Naive B cell (primary cell): ENCODE measurements around the gene SP6. TPM values are rescaled to one million over a fixed set of nuclear protein-coding genes. Genes with fewer than 3 reads are reported as not detected.

Source experiments
- ATAC-seq, 2 donors: fragments of 150-1000 bp; cut with Tn5 transposase; 2 replicates each; pipeline ENCODE4 v1.10.0; 2021; ENCODE audit warnings: low read depth in 2 of 2, mild to moderate bottlenecking in 2 of 2, moderate library complexity in 2 of 2
- DNase-seq: peaks from one replicate; pipeline ENCODE4 v3.0.0; 2022
- H3K27ac Mint-ChIP-seq, 6 donors: one replicate each; pipeline ENCODE4 v1.8.0; 2020 to 2022; ENCODE audit warnings: mild to moderate bottlenecking in 6 of 6, mixed read lengths in 6 of 6, moderate library complexity in 5 of 6, inconsistent platforms in 2 of 6
- H3K27me3 Mint-ChIP-seq, 3 donors: one replicate each; pipeline ENCODE4 v1.8.0; 2021 to 2022; ENCODE audit warnings: mixed read lengths in 3 of 3, mild to moderate bottlenecking in 1 of 3
- H3K36me3 Mint-ChIP-seq, 2 donors: one replicate each; pipeline ENCODE4 v1.8.0; 2020 to 2022; ENCODE audit warnings: mixed read lengths in 2 of 2, inconsistent platforms in 1 of 2, mild to moderate bottlenecking in 1 of 2
- H3K4me1 Mint-ChIP-seq, 3 donors: one replicate each; pipeline ENCODE4 v1.8.0; 2020 to 2022; ENCODE audit warnings: mixed read lengths in 3 of 3, inconsistent platforms in 1 of 3, mild to moderate bottlenecking in 1 of 3, moderate library complexity in 1 of 3
- H3K4me3 Mint-ChIP-seq, 8 donors: one replicate each; pipeline ENCODE4 v1.8.0; 2020 to 2022; ENCODE audit warnings: mild to moderate bottlenecking in 8 of 8, mixed read lengths in 8 of 8, moderate library complexity in 8 of 8, inconsistent platforms in 2 of 8
- H3K9me3 Mint-ChIP-seq, 7 donors: one replicate each; pipeline ENCODE4 v1.8.0; 2020 to 2022; ENCODE audit warnings: mixed read lengths in 7 of 7, mild to moderate bottlenecking in 5 of 7, inconsistent platforms in 2 of 7, moderate library complexity in 1 of 7
- polyA plus RNA-seq, 6 donors: library from polyadenylated mRNA; unstranded; fragments of 300-500 nt; fragmentation: Illumina TruSeq; gene quantifications; one replicate each; pipeline ENCODE4 v1.2.3, GENCODE V29; 2021; ENCODE audit warnings: low read depth in 6 of 6

The SP6 gene
- polyA plus RNA-seq, 6 donors from 2014 or later: 0.12 TPM; not detected in 5

GRCh38 chr17:47844814-47845715 is 5.9 kb downstream of the SP6 start:
- Mint-ChIP-seq H3K4me3 (peak overlapping the region in 1 of 8 donors; percentile 5), H3K4me1 (peaks cover 20 to 32% (median 25%) of the 10 kb centered on the region in 3 donors), H3K27me3 (peaks cover 43 to 63% (median 58%) of the 10 kb centered on the region in 3 donors), H3K36me3 (no peaks in the 10 kb centered on the region), H3K9me3 (no peaks in the 10 kb centered on the region), H3K27ac (no peak overlapping the region)
- no peak for DNase-seq
- ATAC-seq: no peak

GRCh38 chr17:47844227-47844626 is 6.7 kb downstream of the SP6 start:
- H3K27me3 Mint-ChIP-seq: peaks cover 38 to 55% (median 49%) of the 10 kb centered on the region in 3 donors
- H3K27ac Mint-ChIP-seq: no peak overlapping the region
- H3K4me1 Mint-ChIP-seq: peaks cover 23 to 36% (median 32%) of the 10 kb centered on the region in 3 donors
- no peaks in the 10 kb centered on the region for H3K36me3 Mint-ChIP-seq
- no peak overlapping the region for H3K4me3 Mint-ChIP-seq
- no peaks in the 10 kb centered on the region for H3K9me3 Mint-ChIP-seq
- DNase-seq (no peak), ATAC-seq (no peak)

GRCh38 chr17:47843391-47843730 is 7.6 kb downstream of the SP6 start:
- Mint-ChIP-seq H3K4me1 (peaks cover 23 to 36% (median 30%) of the 10 kb centered on the region in 3 donors), H3K27ac (no peak overlapping the region), H3K36me3 (no peaks in the 10 kb centered on the region), H3K4me3 (peak overlapping the region in 1 of 8 donors; percentile 95), H3K9me3 (no peaks in the 10 kb centered on the region), H3K27me3 (peaks cover 30 to 46% (median 40%) of the 10 kb centered on the region in 3 donors)
- DNase-seq: no peak
- no peak for ATAC-seq

GRCh38 chr17:47841488-47842291 is 9.3 kb downstream of the SP6 start:
- peak overlapping the region; percentile 93 to 100 (median 96) for H3K4me3 Mint-ChIP-seq
- ATAC-seq (no peak), DNase-seq (no peak)
- no peaks in the 10 kb centered on the region for H3K9me3 Mint-ChIP-seq
- H3K36me3 Mint-ChIP-seq: no peaks in the 10 kb centered on the region
- H3K27me3 Mint-ChIP-seq: peaks cover 29 to 30% (median 30%) of the 10 kb centered on the region in 3 donors
- peaks cover 17 to 26% (median 25%) of the 10 kb centered on the region in 3 donors for H3K4me1 Mint-ChIP-seq
- H3K27ac Mint-ChIP-seq: peak overlapping the region in 5 of 6 donors; percentile 39 to 88 (median 76)

- no peaks in the 10 kb centered on the region for H3K36me3 Mint-ChIP-seq
- H3K9me3 Mint-ChIP-seq: no peaks in the 10 kb centered on the region
These were observed 10.0 kb downstream of the SP6 start, which contains the start of gene SCRN2 for GRCh38 chr17:47840742-47841487. SCRN2 (minus strand) TSS chr17:47841273; CDS start chr17:47840843, 430 bp downstream.

GRCh38 chr17:47840001-47840741 is 10.8 kb downstream of the SP6 start:
- Mint-ChIP-seq H3K27ac (peak overlapping the region in 1 of 6 donors; percentile 88), H3K27me3 (peaks cover 14 to 15% (median 14%) of the 10 kb centered on the region in 3 donors), H3K9me3 (no peaks in the 10 kb centered on the region), H3K4me3 (peak overlapping the region; percentile 93 to 100 (median 96)), H3K36me3 (no peaks in the 10 kb centered on the region), H3K4me1 (peaks cover 23 to 25% (median 25%) of the 10 kb centered on the region in 3 donors)
- ATAC-seq (no peak), DNase-seq (no peak)

More at GRCh38 chr17:47840742-47841487, 10.0 kb downstream of the SP6 start, which contains the start of gene SCRN2:
- H3K4me3 Mint-ChIP-seq: peak within 1 kb of the TSS; percentile 93 to 100 (median 96)
- peaks cover 22% of the 10 kb centered on the region in 3 donors for H3K27me3 Mint-ChIP-seq
- ATAC-seq (peak; percentile 87 to 89), DNase-seq (peak; percentile 84)
- peak within 1 kb of the TSS; percentile 39 to 88 (median 80) for H3K27ac Mint-ChIP-seq
- H3K4me1 Mint-ChIP-seq: peaks cover 18 to 25% (median 25%) of the 10 kb centered on the region in 3 donors

- DNase-seq (no peak), ATAC-seq (no peak)
- Mint-ChIP-seq H3K27ac (no peak overlapping the region), H3K9me3 (no peaks in the 10 kb centered on the region), H3K36me3 (no peaks in the 10 kb centered on the region), H3K27me3 (peaks cover 3 to 5% (median 3%) of the 10 kb centered on the region in 3 donors), H3K4me3 (peak overlapping the region in 4 of 8 donors; percentile 42 to 96 (median 81)), H3K4me1 (peaks cover 25 to 31% (median 27%) of the 10 kb centered on the region in 3 donors)
These were observed 11.9 kb downstream of the SP6 start for GRCh38 chr17:47839071-47839470.

- Mint-ChIP-seq H3K36me3 (no peaks in the 10 kb centered on the region), H3K4me3 (peak overlapping the region in 2 of 8 donors; percentile 67 to 95), H3K27me3 (peaks cover 0 to 5% (median 0%) of the 10 kb centered on the region in 3 donors), H3K4me1 (peaks cover 25 to 31% (median 27%) of the 10 kb centered on the region in 3 donors), H3K27ac (no peak overlapping the region), H3K9me3 (no peaks in the 10 kb centered on the region)
- ATAC-seq (no peak), DNase-seq (no peak)
These were observed 12.3 kb downstream of the SP6 start for GRCh38 chr17:47838636-47839035.

GRCh38 chr17:47837401-47838039 is 13.4 kb downstream of the SP6 start:
- Mint-ChIP-seq H3K4me3 (peak overlapping the region in 1 of 8 donors; percentile 35), H3K27me3 (no peaks in the 10 kb centered on the region), H3K9me3 (no peaks in the 10 kb centered on the region), H3K4me1 (peaks cover 20 to 31% (median 22%) of the 10 kb centered on the region in 3 donors), H3K36me3 (no peaks in the 10 kb centered on the region), H3K27ac (peak overlapping the region in 1 of 6 donors; percentile 44)
- DNase-seq: no peak
- no peak for ATAC-seq

GRCh38 chr17:47836601-47837000 is 14.4 kb downstream of the SP6 start:
- peaks cover 28 to 39% (median 28%) of the 10 kb centered on the region in 3 donors for H3K4me1 Mint-ChIP-seq
- H3K36me3 Mint-ChIP-seq: no peaks in the 10 kb centered on the region
- no peak overlapping the region for H3K4me3 Mint-ChIP-seq

GRCh38 chr17:47834756-47835155 is 16.2 kb downstream of the SP6 start:
- H3K36me3 Mint-ChIP-seq: no peaks in the 10 kb centered on the region
- ATAC-seq: no peak
- DNase-seq: no peak
- H3K27ac Mint-ChIP-seq: peak overlapping the region in 2 of 6 donors; percentile 53 to 84
- peaks cover 19 to 36% (median 32%) of the 10 kb centered on the region in 3 donors for H3K4me1 Mint-ChIP-seq
- H3K9me3 Mint-ChIP-seq: no peaks in the 10 kb centered on the region
- H3K27me3 Mint-ChIP-seq: no peaks in the 10 kb centered on the region
- peak overlapping the region in 2 of 8 donors; percentile 55 to 70 for H3K4me3 Mint-ChIP-seq

More at GRCh38 chr17:47836601-47837000, 14.4 kb downstream of the SP6 start:
- ATAC-seq (no peak), DNase-seq (no peak)
- Mint-ChIP-seq H3K27me3 (no peaks in the 10 kb centered on the region), H3K27ac (no peak overlapping the region), H3K9me3 (no peaks in the 10 kb centered on the region)

GRCh38 chr17:47831934-47832327 is 19.0 kb downstream of the SP6 start:
- ATAC-seq (peak; percentile 4 to 16), DNase-seq (peak; percentile 8)
- Mint-ChIP-seq H3K36me3 (peaks cover 0 to 8% of the 10 kb centered on the region in 2 donors), H3K27me3 (no peaks in the 10 kb centered on the region), H3K27ac (peak overlapping the region; percentile 70 to 97 (median 94)), H3K4me1 (peaks cover 17 to 39% (median 30%) of the 10 kb centered on the region in 3 donors), H3K9me3 (no peaks in the 10 kb centered on the region), H3K4me3 (peak overlapping the region; percentile 91 to 98 (median 95))
